Ovary (tissue), 3 donors: ENCODE measurements around the gene SH3PXD2A.

ENCODE experiments used
- EP300 ChIP-seq: sonication (generic); formaldehyde crosslinking; IDR thresholded peaks from one replicate; pipeline ENCODE4 v1.6.1; 2017; ENCODE audit warnings: antibody characterized with exemption
- POLR2A ChIP-seq: fragments of 450-650 bp; IDR thresholded peaks from one replicate; pipeline ENCODE4 v1.6.1; 2017; ENCODE audit warnings: antibody characterized with exemption, mild to moderate bottlenecking, moderate library complexity
- TF ChIP-seq, protein P1 (sequence below), 3 donors: fragments of 450-650 bp in 2 of 3; fragments of 200-600 bp in 1 of 3; IDR thresholded peaks; one replicate each; pipeline versions ENCODE4 v1.5.1 to v1.8.0; 2016 to 2022; ENCODE audit warnings: antibody characterized with exemption in 3 of 3, mild to moderate bottlenecking in 1 of 3
- donor health status: DM: no; HTN: no; CAD: no.

- TF ChIP-seq, protein P1, sequence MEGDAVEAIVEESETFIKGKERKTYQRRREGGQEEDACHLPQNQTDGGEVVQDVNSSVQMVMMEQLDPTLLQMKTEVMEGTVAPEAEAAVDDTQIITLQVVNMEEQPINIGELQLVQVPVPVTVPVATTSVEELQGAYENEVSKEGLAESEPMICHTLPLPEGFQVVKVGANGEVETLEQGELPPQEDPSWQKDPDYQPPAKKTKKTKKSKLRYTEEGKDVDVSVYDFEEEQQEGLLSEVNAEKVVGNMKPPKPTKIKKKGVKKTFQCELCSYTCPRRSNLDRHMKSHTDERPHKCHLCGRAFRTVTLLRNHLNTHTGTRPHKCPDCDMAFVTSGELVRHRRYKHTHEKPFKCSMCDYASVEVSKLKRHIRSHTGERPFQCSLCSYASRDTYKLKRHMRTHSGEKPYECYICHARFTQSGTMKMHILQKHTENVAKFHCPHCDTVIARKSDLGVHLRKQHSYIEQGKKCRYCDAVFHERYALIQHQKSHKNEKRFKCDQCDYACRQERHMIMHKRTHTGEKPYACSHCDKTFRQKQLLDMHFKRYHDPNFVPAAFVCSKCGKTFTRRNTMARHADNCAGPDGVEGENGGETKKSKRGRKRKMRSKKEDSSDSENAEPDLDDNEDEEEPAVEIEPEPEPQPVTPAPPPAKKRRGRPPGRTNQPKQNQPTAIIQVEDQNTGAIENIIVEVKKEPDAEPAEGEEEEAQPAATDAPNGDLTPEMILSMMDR (IDR thresholded peaks at IDR 0.05), result no peak
- TF ChIP-seq POLR2A (no peak), EP300 (no peak)
Measured at GRCh38 chr10:103717341-103718246, 137.8 kb downstream of the SH3PXD2A start.
